Suprapubic skin (tissue), 4 donors: ENCODE results near the gene L2HGDH. TPM values are rescaled to one million over a fixed set of nuclear protein-coding genes. Genes with fewer than 3 reads are reported as not detected.
A peak's percentile ranks its signal among the peaks of the same experiment; 100 is the strongest.
"Not testable (repeated sequence)": the region's sequence is repeated elsewhere in the genome, so short reads cannot be mapped to it uniquely, and the experiment has no call there.

Experiments
- DNase-seq, 2 donors: peaks; one replicate each; pipeline ENCODE4 v3.0.0-alpha.2; 2019; ENCODE audit warnings: low spot score in 2 of 2
- H3K27ac ChIP-seq: fragments of 200-600 bp; sonication (generic); one replicate; pipeline ENCODE4 v1.5.1; 2019
- H3K27me3 ChIP-seq: fragments of 200-600 bp; sonication (generic); one replicate; pipeline ENCODE4 v1.5.1; 2019
- H3K36me3 ChIP-seq: fragments of 200-600 bp; sonication (generic); one replicate; pipeline ENCODE4 v1.5.1; 2019
- H3K4me1 ChIP-seq: fragments of 200-600 bp; sonication (generic); one replicate; pipeline ENCODE4 v1.5.1; 2019
- H3K4me3 ChIP-seq: fragments of 200-600 bp; sonication (generic); one replicate; pipeline ENCODE4 v1.5.1; 2019; ENCODE audit warnings: mild to moderate bottlenecking
- H3K9me3 ChIP-seq: fragments of 200-600 bp; sonication (generic); one replicate; pipeline ENCODE4 v1.5.1; 2019
- EP300 ChIP-seq: sonication (generic); formaldehyde crosslinking; IDR thresholded peaks from one replicate; pipeline ENCODE4 v1.6.1; 2017; ENCODE audit warnings: antibody characterized with exemption
- POLR2A ChIP-seq, 2 donors: fragments of 450-650 bp; IDR thresholded peaks; one replicate each; pipeline ENCODE4 v1.6.1; 2017; ENCODE audit warnings: antibody characterized with exemption in 2 of 2, mild to moderate bottlenecking in 2 of 2, moderate library complexity in 2 of 2
- POLR2AphosphoS5 ChIP-seq, 3 donors: sonication (generic); formaldehyde crosslinking; IDR thresholded peaks; one replicate each; pipeline ENCODE4 v1.6.1; 2017; ENCODE audit warnings: antibody characterized with exemption in 3 of 3
- WGBS: methylation state at CpG from one replicate; pipeline ENCODE4 v1.1.5; 2018; 5-methylcytosine and 5-hydroxymethylcytosine counted together
- total RNA-seq, 4 donors: library from RNA; depleted of rRNA; stranded (reverse); fragments of >200 nt; gene quantifications; one replicate each; pipeline ENCODE4 v1.1.0, GENCODE V29; 2016
- TF ChIP-seq, protein P1 (sequence below), 2 donors: fragments of 200-600 bp in 1 of 2; fragments of 450-650 bp in 1 of 2; sonication (generic) in 1 of 2; IDR thresholded peaks; one replicate each; pipeline ENCODE4 v1.5.1; 2016 to 2019; ENCODE audit warnings: antibody characterized with exemption in 2 of 2, mild to moderate bottlenecking in 1 of 2, moderate library complexity in 1 of 2

L2HGDH gene
- total RNA-seq, 4 donors from 2014 or later, result 6.8 to 11.0 (median 9.2) TPM

DNA sequence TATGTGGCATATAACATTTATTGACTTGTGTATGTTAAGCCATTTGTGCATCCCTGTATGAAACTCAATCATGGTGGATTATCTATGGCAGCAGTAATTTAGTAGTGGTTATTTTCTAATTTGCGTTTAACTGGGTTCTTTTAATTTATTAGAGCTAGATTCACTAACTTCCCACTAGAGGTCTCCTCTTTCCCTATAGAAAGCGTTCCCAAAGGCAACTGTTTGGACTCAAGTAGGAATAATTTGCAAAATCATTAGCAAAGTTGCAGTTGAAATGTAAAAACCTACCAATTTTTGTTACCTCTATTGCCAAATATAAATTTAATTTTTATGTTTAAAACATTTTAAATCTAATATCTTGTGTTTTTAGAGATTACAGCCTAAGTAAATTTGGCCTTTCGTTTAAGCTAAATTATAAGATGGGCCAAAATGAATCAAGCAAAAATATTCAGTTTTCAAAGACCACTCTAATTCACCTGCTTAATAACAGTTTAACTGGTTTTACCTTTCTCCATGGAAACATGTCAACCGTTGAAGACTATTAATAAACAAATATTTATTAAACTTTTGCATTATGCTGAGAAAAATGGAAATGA is 6.1 kb upstream of the L2HGDH start:
- Histone ChIP-seq H3K4me1 (peaks cover 37% of the 10 kb centered on the region), H3K9me3 (no peaks in the 10 kb centered on the region), H3K27me3 (no peaks in the 10 kb centered on the region), H3K4me3 (no peak overlapping the region), H3K36me3 (no peaks in the 10 kb centered on the region), H3K27ac (no peak overlapping the region)
- no peak for DNase-seq
- 42% methylated on average over 4 of the region's 4 CpGs for WGBS
- TF ChIP-seq, protein P1, sequence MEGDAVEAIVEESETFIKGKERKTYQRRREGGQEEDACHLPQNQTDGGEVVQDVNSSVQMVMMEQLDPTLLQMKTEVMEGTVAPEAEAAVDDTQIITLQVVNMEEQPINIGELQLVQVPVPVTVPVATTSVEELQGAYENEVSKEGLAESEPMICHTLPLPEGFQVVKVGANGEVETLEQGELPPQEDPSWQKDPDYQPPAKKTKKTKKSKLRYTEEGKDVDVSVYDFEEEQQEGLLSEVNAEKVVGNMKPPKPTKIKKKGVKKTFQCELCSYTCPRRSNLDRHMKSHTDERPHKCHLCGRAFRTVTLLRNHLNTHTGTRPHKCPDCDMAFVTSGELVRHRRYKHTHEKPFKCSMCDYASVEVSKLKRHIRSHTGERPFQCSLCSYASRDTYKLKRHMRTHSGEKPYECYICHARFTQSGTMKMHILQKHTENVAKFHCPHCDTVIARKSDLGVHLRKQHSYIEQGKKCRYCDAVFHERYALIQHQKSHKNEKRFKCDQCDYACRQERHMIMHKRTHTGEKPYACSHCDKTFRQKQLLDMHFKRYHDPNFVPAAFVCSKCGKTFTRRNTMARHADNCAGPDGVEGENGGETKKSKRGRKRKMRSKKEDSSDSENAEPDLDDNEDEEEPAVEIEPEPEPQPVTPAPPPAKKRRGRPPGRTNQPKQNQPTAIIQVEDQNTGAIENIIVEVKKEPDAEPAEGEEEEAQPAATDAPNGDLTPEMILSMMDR (IDR thresholded peaks at IDR 0.05), result peak; percentile 33 to 59
- TF ChIP-seq POLR2AphosphoS5 (IDR thresholded peaks at IDR 0.05), result no peak

DNA sequence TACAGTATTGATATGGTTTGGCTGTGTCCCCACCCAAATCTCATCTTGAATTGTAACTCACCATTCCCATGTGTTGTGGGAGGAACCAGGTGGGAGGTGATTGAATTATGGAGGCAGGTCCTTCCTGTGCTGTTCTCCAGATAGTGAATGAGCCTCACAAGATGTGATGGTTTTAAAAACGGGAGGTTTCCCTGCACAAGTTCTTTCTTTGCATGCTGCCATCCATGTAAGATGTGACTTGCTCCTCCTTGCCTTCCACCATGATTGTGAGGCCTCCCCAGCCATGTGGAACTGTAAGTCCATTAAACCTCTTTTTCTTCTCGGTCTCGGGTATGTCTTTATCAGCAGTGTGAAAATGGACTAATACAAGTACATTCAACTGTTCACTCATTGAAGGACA is 2.1 kb upstream of the L2HGDH start:
- not testable (repeated sequence) for H3K27ac ChIP-seq, H3K36me3 ChIP-seq, H3K4me3 ChIP-seq, H3K9me3 ChIP-seq, H3K27me3 ChIP-seq, DNase-seq
- 95% methylated on average over 3 of the region's 3 CpGs for WGBS
- H3K4me1 ChIP-seq, result peaks cover 23% of the 10 kb centered on the region

DNA sequence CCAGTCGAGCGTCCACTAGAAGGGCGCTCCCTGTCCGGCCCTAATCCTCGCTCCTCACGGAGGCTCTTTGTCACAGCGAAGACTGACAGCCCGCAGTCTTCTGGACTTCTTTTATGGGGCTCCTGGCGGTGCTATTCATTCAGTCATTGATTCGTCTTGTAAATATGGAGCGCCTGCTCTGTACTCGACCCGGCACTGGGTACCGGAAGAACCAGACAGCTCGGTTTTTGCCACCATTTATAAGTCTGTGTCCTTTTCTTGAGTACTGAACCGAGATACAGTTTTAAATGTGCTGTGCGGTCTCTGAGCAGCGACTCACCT is 665 bp upstream of the L2HGDH start:
- DNase-seq, result no peak
- 3% methylated on average over 16 of the region's 18 CpGs for WGBS
- H3K36me3 ChIP-seq, result no peaks in the 10 kb centered on the region
- no peak for TF ChIP-seq POLR2AphosphoS5 (IDR thresholded peaks at IDR 0.05)
- TF ChIP-seq EP300, result no peak
- TF ChIP-seq, protein P1 (IDR thresholded peaks at IDR 0.05), result no peak
- TF ChIP-seq POLR2A (IDR thresholded peaks at IDR 0.05), result no peak
- H3K9me3 ChIP-seq, result no peaks in the 10 kb centered on the region
- H3K4me1 ChIP-seq, result peaks cover 17% of the 10 kb centered on the region
- peak overlapping the region; percentile 92 for H3K27ac ChIP-seq
- peak overlapping the region; percentile 68 for H3K4me3 ChIP-seq
- no peaks in the 10 kb centered on the region for H3K27me3 ChIP-seq

DNA sequence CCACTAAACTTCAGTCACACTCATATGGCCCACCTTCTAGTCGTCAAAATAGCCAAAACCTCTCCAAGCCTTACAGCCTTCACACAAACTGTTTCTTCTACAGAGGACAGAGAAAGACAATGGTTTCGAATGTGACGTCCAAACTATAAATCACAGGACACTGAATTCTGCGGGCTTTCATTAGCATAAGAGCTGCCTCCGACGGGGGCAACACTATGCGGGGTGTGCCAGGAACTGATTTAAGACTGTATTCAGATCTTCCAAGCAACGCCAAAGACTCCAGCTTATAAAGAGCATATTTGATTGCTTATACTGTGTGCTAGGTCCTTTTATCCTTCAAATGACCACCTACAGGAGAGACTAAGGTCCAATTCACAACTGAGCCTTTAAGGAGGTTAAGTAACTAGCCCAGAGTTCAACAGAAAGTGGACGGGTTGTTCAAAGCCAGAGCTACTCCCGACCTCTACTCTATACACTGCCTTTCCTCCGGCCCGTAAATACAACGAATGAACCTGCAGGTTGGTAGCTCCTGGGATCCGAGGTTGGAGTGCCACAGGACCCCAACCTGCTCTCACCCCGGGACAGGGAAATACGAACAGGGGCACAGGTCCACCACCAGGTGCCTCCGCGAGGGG is 575 bp downstream of the L2HGDH start:
- H3K27ac ChIP-seq, result peak overlapping the region; percentile 92
- WGBS, result 4% methylated on average over 10 of the region's 18 CpGs
- no peaks in the 10 kb centered on the region for H3K9me3 ChIP-seq
- no peak for DNase-seq
- H3K4me3 ChIP-seq, result peak overlapping the region; percentile 68
- H3K4me1 ChIP-seq, result peaks cover 17% of the 10 kb centered on the region
- H3K36me3 ChIP-seq, result no peaks in the 10 kb centered on the region
- TF ChIP-seq, protein P1 (IDR thresholded peaks at IDR 0.05), result peak; percentile 11 to 24
- no peak for TF ChIP-seq POLR2AphosphoS5 (IDR thresholded peaks at IDR 0.05)
- H3K27me3 ChIP-seq, result no peaks in the 10 kb centered on the region

DNA sequence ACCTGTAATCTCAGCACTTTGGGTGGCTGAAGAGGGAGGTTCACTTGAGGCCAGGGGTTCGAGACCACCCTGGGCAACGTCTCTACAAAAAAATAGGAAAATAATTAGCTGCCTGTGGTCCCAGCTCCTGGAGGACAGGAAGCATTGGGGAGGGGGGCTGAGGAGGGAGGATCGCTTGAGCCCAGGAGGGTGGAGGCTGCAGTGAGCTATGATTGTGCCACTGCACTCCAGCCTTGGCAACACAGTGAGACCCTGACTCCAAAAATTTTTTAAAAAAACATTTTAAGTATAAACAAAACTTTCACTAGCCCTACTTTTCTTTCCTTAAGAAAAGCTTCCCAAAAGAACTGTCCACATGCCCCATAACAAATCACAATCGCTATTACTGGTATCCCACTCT is 1.6 kb downstream of the L2HGDH start:
- H3K27ac ChIP-seq, result no peak overlapping the region
- H3K9me3 ChIP-seq, result no peaks in the 10 kb centered on the region
- no peak for DNase-seq
- 91% methylated on average over 4 of the region's 4 CpGs for WGBS
- no peaks in the 10 kb centered on the region for H3K27me3 ChIP-seq
- no peak overlapping the region for H3K4me3 ChIP-seq
- H3K4me1 ChIP-seq, result peaks cover 17% of the 10 kb centered on the region
- no peaks in the 10 kb centered on the region for H3K36me3 ChIP-seq
- TF ChIP-seq POLR2A (IDR thresholded peaks at IDR 0.05) (no peak), EP300 (no peak), POLR2AphosphoS5 (IDR thresholded peaks at IDR 0.05) (no peak)
- TF ChIP-seq, protein P1 (IDR thresholded peaks at IDR 0.05), result no peak
